Stomach (tissue), 9 donors: ENCODE results near the gene OR51I2. TPM values are rescaled to one million over a fixed set of nuclear protein-coding genes. Genes with fewer than 3 reads are reported as not detected.

Experiments
- DNase-seq, 2 donors: peaks; one replicate each; pipeline versions ENCODE4 v3.0.0 to v3.0.0-alpha.2; 2013 to 2019
- H3K27ac ChIP-seq, 5 donors: fragments of 200-600 bp in 4 of 5; sonication (generic) in 4 of 5; one replicate each; pipeline ENCODE4 v1.5.1; 2013 to 2019; ENCODE audit warnings: mild to moderate bottlenecking in 1 of 5, moderate library complexity in 1 of 5
- H3K27me3 ChIP-seq, 3 donors: fragments of 200-600 bp; sonication (generic); one replicate each; pipeline ENCODE4 v1.5.1; 2017 to 2019; ENCODE audit warnings: mixed run types in 1 of 3
- H3K36me3 ChIP-seq, 4 donors: fragments of 200-600 bp; sonication (generic); 1 replicate in 3 of 4; 2 replicates in 1 of 4; pipeline ENCODE4 v1.5.1; 2016 to 2019
- H3K4me1 ChIP-seq, 4 donors: fragments of 200-600 bp; sonication (generic); one replicate each; pipeline ENCODE4 v1.5.1; 2016 to 2019
- H3K4me3 ChIP-seq, 4 donors: fragments of 200-600 bp; sonication (generic) in 3 of 4; one replicate each; pipeline ENCODE4 v1.5.1; 2016 to 2019; ENCODE audit warnings: mild to moderate bottlenecking in 1 of 4
- H3K9me3 ChIP-seq, 4 donors: fragments of 200-600 bp; sonication (generic); one replicate each; pipeline ENCODE4 v1.5.1; 2016 to 2019
- CTCF ChIP-seq, 7 experiments: fragments of 450-650 bp in 4 of 7; fragments of 200-600 bp in 3 of 7; sonication (generic) in 3 of 7; IDR thresholded peaks; one replicate each; pipeline ENCODE4 v1.5.1; 2016 to 2019; ENCODE audit warnings: antibody characterized with exemption in 7 of 7, control low read depth in 2 of 7, mild to moderate bottlenecking in 1 of 7
- EP300 ChIP-seq: sonication (generic); formaldehyde crosslinking; IDR thresholded peaks from one replicate; pipeline ENCODE4 v1.6.1; 2017; ENCODE audit warnings: antibody characterized with exemption
- POLR2A ChIP-seq, 4 donors: fragments of 450-650 bp; IDR thresholded peaks; one replicate each; pipeline ENCODE4 v1.6.1; 2016; ENCODE audit warnings: antibody characterized with exemption in 4 of 4, control low read depth in 2 of 4, mild to moderate bottlenecking in 1 of 4, moderate library complexity in 1 of 4
- POLR2AphosphoS5 ChIP-seq, 3 donors: sonication (generic); formaldehyde crosslinking; IDR thresholded peaks; one replicate each; pipeline ENCODE4 v1.6.1; 2016; ENCODE audit warnings: antibody characterized with exemption in 3 of 3
- WGBS, 5 donors: extraction: QIAGEN DNeasy Blood & Tissue Kit in 3 of 5; methylation state at CpG; one replicate each; pipeline versions ENCODE4 v1.1.5 to v1.1.7; 2013 to 2018; 5-methylcytosine and 5-hydroxymethylcytosine counted together
- intact Hi-C: fragments of 100-400 bp; cut with DNase I; formaldehyde crosslinking; loops from one replicate; pipeline ENCODE4 v1.15.1; 2023; ENCODE audit warnings: low total_unique reads
- polyA plus RNA-seq, 3 donors: library from polyadenylated mRNA; stranded (reverse); fragments of 200-250 nt; gene quantifications; one replicate each; pipeline ENCODE4 v1.2.3, GENCODE V29; 2013
- total RNA-seq, 5 donors: library from RNA; depleted of rRNA; stranded (reverse); fragments of >200 nt; gene quantifications; one replicate each; pipeline versions ENCODE4 v1.1.0 to v1.2.3, GENCODE V29; 2014 to 2016
- donor health status: healthy with polysubstance abuse.
- donor health status: Bipolar disorder and iron deficiency.
- donor health status: healthy.

The OR51I2 gene
- total and polyA plus RNA-seq, 8 donors, result not detected

- intact Hi-C loops, result loop anchor here (5.0 kb wide), 1 partner anchor 321 kb away; the partner anchor contains the start of gene OR52N2
- H3K36me3 ChIP-seq, result no peaks in the 10 kb centered on the region
- 40 to 66% (median 60%) methylated on average over 3 of the region's 3 CpGs for WGBS, 5 donors
- no peaks in the 10 kb centered on the region for H3K27me3 ChIP-seq
- H3K4me1 ChIP-seq, result no peaks in the 10 kb centered on the region
- H3K4me3 ChIP-seq, result no peak overlapping the region
- no peak for TF ChIP-seq CTCF (IDR thresholded peaks at IDR 0.05)
- no peak for TF ChIP-seq POLR2A (IDR thresholded peaks at IDR 0.05)
- TF ChIP-seq POLR2AphosphoS5 (IDR thresholded peaks at IDR 0.05), result no peak
- no peak for TF ChIP-seq EP300
- no peak for DNase-seq
- no peaks in the 10 kb centered on the region for H3K9me3 ChIP-seq
- no peak overlapping the region for H3K27ac ChIP-seq
These were observed 37.3 kb downstream of the OR51I2 start for GRCh38 chr11:5486421-5486820.

GRCh38 chr11:5488385-5488784 lies 39.3 kb downstream of the OR51I2 start, which contains the start of gene OR52D1:
OR52D1 (plus strand) TSS chr11:5488685; CDS start chr11:5488707, 22 bp downstream.
- H3K9me3 ChIP-seq, result no peaks in the 10 kb centered on the region
- no peaks in the 10 kb centered on the region for H3K36me3 ChIP-seq
- no peaks in the 10 kb centered on the region for H3K4me1 ChIP-seq
- no peak within 1 kb of the TSS for H3K4me3 ChIP-seq
- intact Hi-C loops, result loop anchor here (5.0 kb wide), 1 partner anchor 319 kb away; the partner anchor contains the start of gene OR52N2
- TF ChIP-seq POLR2AphosphoS5 (IDR thresholded peaks at IDR 0.05), result no peak
- TF ChIP-seq POLR2A (IDR thresholded peaks at IDR 0.05), result no peak
- no peak for TF ChIP-seq CTCF (IDR thresholded peaks at IDR 0.05)
- TF ChIP-seq EP300, result no peak
- no peaks in the 10 kb centered on the region for H3K27me3 ChIP-seq
- no peak for DNase-seq
- no peak within 1 kb of the TSS for H3K27ac ChIP-seq

- Histone ChIP-seq H3K4me3 (no peak overlapping the region), H3K27me3 (no peaks in the 10 kb centered on the region), H3K9me3 (no peaks in the 10 kb centered on the region), H3K36me3 (no peaks in the 10 kb centered on the region), H3K4me1 (no peaks in the 10 kb centered on the region), H3K27ac (no peak overlapping the region)
- intact Hi-C loops, result loop anchor here (5.0 kb wide), 1 partner anchor 318 kb away; the partner anchor contains the start of gene OR52N2
- no peak for DNase-seq
- WGBS, 5 donors, result 82 to 97% (median 94%) methylated on average over 4 of the region's 4 CpGs
- TF ChIP-seq POLR2AphosphoS5 (IDR thresholded peaks at IDR 0.05) (no peak), EP300 (no peak), POLR2A (IDR thresholded peaks at IDR 0.05) (no peak), CTCF (IDR thresholded peaks at IDR 0.05) (no peak)
These were observed 39.8 kb downstream of the OR51I2 start for GRCh38 chr11:5488798-5489399.

GRCh38 chr11:5489576-5490357 lies 40.6 kb downstream of the OR51I2 start:
- TF ChIP-seq POLR2AphosphoS5 (IDR thresholded peaks at IDR 0.05), result no peak
- no peak for TF ChIP-seq CTCF (IDR thresholded peaks at IDR 0.05)
- TF ChIP-seq POLR2A (IDR thresholded peaks at IDR 0.05), result no peak
- no peak for TF ChIP-seq EP300
- intact Hi-C loops, result loop anchor here (5.0 kb wide), 1 partner anchor 318 kb away; the partner anchor contains the start of gene OR52N2
- no peaks in the 10 kb centered on the region for H3K27me3 ChIP-seq
- no peak overlapping the region for H3K4me3 ChIP-seq
- 47 to 54% (median 52%) methylated on average over 5 of the region's 5 CpGs for WGBS, 5 donors
- H3K27ac ChIP-seq, result no peak overlapping the region
- no peak for DNase-seq
- no peaks in the 10 kb centered on the region for H3K9me3 ChIP-seq
- no peaks in the 10 kb centered on the region for H3K36me3 ChIP-seq
- H3K4me1 ChIP-seq, result no peaks in the 10 kb centered on the region
